ENCODE measurements around the gene GET3. TPM values are rescaled to one million over a fixed set of nuclear protein-coding genes. Genes with fewer than 3 reads are reported as not detected.
A peak's percentile ranks its signal among the peaks of the same experiment; 100 is the strongest.

The GET3 gene
- total and polyA plus RNA-seq, 2 of the 13 experiments (the other 11 are each of a cell fraction or from before 2014, with no cell fraction given) = 57.7 to 59.4 TPM

GRCh38 chr19:12777217-12778016, 40.1 kb downstream of the GET3 start (continued):
- TF ChIP-seq PAXIP1 (CRISPR knock-in tag; conservative IDR thresholded peaks at IDR 0.05) (no peak), SRSF1 (optimal IDR thresholded peaks at IDR 0.05; ENCODE audit: low read depth, low read length) (peak; percentile 78), ATF6 (CRISPR knock-in tag; conservative IDR thresholded peaks at IDR 0.05) (no peak), JUND (CRISPR knock-in tag; IDR thresholded peaks at IDR 0.05) (no peak), GMEB1 (CRISPR knock-in tag; IDR thresholded peaks at IDR 0.05; ENCODE audit: borderline replicate concordance) (no peak), ZNF280D (CRISPR knock-in tag; IDR thresholded peaks at IDR 0.05) (no peak), ZHX1 (CRISPR knock-in tag; IDR thresholded peaks at IDR 0.05; ENCODE audit: low read depth) (no peak), GPBP1L1 (CRISPR knock-in tag; IDR thresholded peaks at IDR 0.05) (no peak), GATAD1 (CRISPR knock-in tag; IDR thresholded peaks at IDR 0.05) (0 out of 2 replicates have a peak, but pooled peaks have one; percentile 19), ZNF253 (CRISPR knock-in tag; IDR thresholded peaks at IDR 0.05; ENCODE audit: borderline replicate concordance) (no peak)

Data from HepG2 (cell line).